Measurements from ENCODE around the gene PGM5. TPM values are rescaled to one million over a fixed set of nuclear protein-coding genes. Genes with fewer than 3 reads are reported as not detected.
A peak's percentile ranks its signal among the peaks of the same experiment; 100 is the strongest.
"Not testable (repeated sequence)": the region's sequence is repeated elsewhere in the genome, so short reads cannot be mapped to it uniquely, and the experiment has no call there.

Gene PGM5
- 7.6 TPM for polyA plus RNA-seq (2013, experiment 1 of 2)
- 9.6 TPM for polyA plus RNA-seq (2013, experiment 2 of 2)

- H3K4me3 ChIP-seq (ENCODE audit: extremely low read depth, insufficient read depth, low read length, poor library complexity, severe bottlenecking) = peak within 1 kb of the TSS; percentile 41
- 6% methylated on average over 27 to 39 of the region's 58 CpGs for WGBS, 2 experiments (ENCODE audit: insufficient coverage in 2 of 2)
- not testable (repeated sequence) for H3K36me3 ChIP-seq (ENCODE audit: control insufficient read depth, insufficient read depth, low read length); H3K4me1 ChIP-seq (ENCODE audit: control insufficient read depth, insufficient read depth, low read length, poor library complexity, severe bottlenecking); H3K27ac ChIP-seq (ENCODE audit: low read depth, low read length, severe bottlenecking); H3K9me3 ChIP-seq (ENCODE audit: control insufficient read depth, low read length)
Observed at GRCh38 chr9:68356380-68357118, at the start of gene PGM5. Gene PGM5, plus strand, starts transcription at chr9:68356611. Its CDS starts 517 bp downstream, at chr9:68357128.

DNA sequence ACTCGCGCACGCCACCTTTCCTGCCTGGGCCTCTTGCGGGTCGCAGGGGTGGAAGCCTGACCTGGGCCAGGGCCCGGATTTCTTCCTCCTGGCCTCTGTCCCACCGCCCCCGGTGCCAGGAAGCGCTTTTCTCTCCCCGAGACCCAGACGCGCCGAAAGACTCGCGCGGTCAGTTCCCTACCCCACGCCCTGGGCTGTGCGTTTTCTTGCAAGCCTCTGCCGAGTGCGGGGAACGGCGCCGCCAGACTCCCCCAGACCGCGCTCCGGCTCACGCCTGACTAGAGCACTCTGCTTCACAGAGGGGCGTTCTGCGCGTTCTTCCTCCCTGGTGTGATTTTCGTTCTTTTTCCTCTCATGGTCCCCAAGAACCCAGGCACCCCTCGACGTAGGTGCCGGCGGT lies 49.3 kb upstream of the PGM5 start:
- H3K4me1 ChIP-seq (ENCODE audit: control insufficient read depth, insufficient read depth, low read length, poor library complexity, severe bottlenecking); H3K27ac ChIP-seq (ENCODE audit: low read depth, low read length, severe bottlenecking); H3K36me3 ChIP-seq (ENCODE audit: control insufficient read depth, insufficient read depth, low read length); H3K4me3 ChIP-seq (ENCODE audit: extremely low read depth, insufficient read depth, low read length, poor library complexity, severe bottlenecking); H3K9me3 ChIP-seq (ENCODE audit: control insufficient read depth, low read length): not testable (repeated sequence)
- WGBS, 2 experiments (ENCODE audit: insufficient coverage in 2 of 2) = 79% methylated on average over 8 of the region's 35 CpGs; no CpG with 5 or more reads in 1 of the 2 experiments

DNA sequence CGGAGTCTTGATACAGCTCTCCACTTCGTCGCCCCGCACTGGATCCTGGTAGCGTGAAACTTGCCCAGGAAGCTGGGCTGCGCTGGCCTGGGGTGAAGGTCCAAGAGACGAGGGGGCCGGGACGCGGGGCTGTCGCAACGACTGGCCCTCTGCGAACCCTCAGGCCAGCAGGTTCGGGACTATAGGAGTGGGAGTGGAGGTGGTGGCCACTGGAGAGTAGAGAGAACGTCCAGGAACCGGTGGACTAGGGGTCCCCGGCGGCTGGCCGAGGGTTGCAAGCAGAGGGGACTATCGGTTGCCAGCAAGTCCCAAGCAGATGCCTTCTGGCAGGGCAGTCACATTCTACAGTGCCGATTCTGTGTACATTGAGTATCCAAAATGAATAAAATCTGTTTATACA lies 48.8 kb upstream of the PGM5 start:
- not testable (repeated sequence) for H3K27ac ChIP-seq (ENCODE audit: low read depth, low read length, severe bottlenecking); H3K4me1 ChIP-seq (ENCODE audit: control insufficient read depth, insufficient read depth, low read length, poor library complexity, severe bottlenecking)
- WGBS, 2 experiments (ENCODE audit: insufficient coverage in 2 of 2) = 48 to 59% methylated on average over 5 to 10 of the region's 21 CpGs

GRCh38 chr9:68311208-68311607 lies 45.2 kb upstream of the PGM5 start:
- H3K4me1 ChIP-seq (ENCODE audit: control insufficient read depth, insufficient read depth, low read length, poor library complexity, severe bottlenecking); H3K4me3 ChIP-seq (ENCODE audit: extremely low read depth, insufficient read depth, low read length, poor library complexity, severe bottlenecking); H3K27ac ChIP-seq (ENCODE audit: low read depth, low read length, severe bottlenecking); H3K36me3 ChIP-seq (ENCODE audit: control insufficient read depth, insufficient read depth, low read length); H3K9me3 ChIP-seq (ENCODE audit: control insufficient read depth, low read length): not testable (repeated sequence)
- no CpG with 5 or more reads among the region's 5 CpGs for WGBS, 2 experiments (ENCODE audit: insufficient coverage in 2 of 2)

More for the DNA sequence above, 48.8 kb upstream of the PGM5 start:
- not testable (repeated sequence) for H3K36me3 ChIP-seq (ENCODE audit: control insufficient read depth, insufficient read depth, low read length); H3K4me3 ChIP-seq (ENCODE audit: extremely low read depth, insufficient read depth, low read length, poor library complexity, severe bottlenecking); H3K9me3 ChIP-seq (ENCODE audit: control insufficient read depth, low read length)

GRCh38 chr9:68318209-68318608 lies 38.2 kb upstream of the PGM5 start:
- not testable (repeated sequence) for H3K36me3 ChIP-seq (ENCODE audit: control insufficient read depth, insufficient read depth, low read length); H3K4me1 ChIP-seq (ENCODE audit: control insufficient read depth, insufficient read depth, low read length, poor library complexity, severe bottlenecking); H3K4me3 ChIP-seq (ENCODE audit: extremely low read depth, insufficient read depth, low read length, poor library complexity, severe bottlenecking); H3K9me3 ChIP-seq (ENCODE audit: control insufficient read depth, low read length); H3K27ac ChIP-seq (ENCODE audit: low read depth, low read length, severe bottlenecking)
- WGBS, 2 experiments (ENCODE audit: insufficient coverage in 2 of 2) = 59 to 76% methylated on average over 3 to 4 of the region's 10 CpGs

GRCh38 chr9:68323749-68324148 lies 32.7 kb upstream of the PGM5 start:
- H3K9me3 ChIP-seq (ENCODE audit: control insufficient read depth, low read length); H3K4me3 ChIP-seq (ENCODE audit: extremely low read depth, insufficient read depth, low read length, poor library complexity, severe bottlenecking); H3K27ac ChIP-seq (ENCODE audit: low read depth, low read length, severe bottlenecking); H3K36me3 ChIP-seq (ENCODE audit: control insufficient read depth, insufficient read depth, low read length); H3K4me1 ChIP-seq (ENCODE audit: control insufficient read depth, insufficient read depth, low read length, poor library complexity, severe bottlenecking): not testable (repeated sequence)
- no CpG with 5 or more reads among the region's 24 CpGs for WGBS, 2 experiments (ENCODE audit: insufficient coverage in 2 of 2)

DNA sequence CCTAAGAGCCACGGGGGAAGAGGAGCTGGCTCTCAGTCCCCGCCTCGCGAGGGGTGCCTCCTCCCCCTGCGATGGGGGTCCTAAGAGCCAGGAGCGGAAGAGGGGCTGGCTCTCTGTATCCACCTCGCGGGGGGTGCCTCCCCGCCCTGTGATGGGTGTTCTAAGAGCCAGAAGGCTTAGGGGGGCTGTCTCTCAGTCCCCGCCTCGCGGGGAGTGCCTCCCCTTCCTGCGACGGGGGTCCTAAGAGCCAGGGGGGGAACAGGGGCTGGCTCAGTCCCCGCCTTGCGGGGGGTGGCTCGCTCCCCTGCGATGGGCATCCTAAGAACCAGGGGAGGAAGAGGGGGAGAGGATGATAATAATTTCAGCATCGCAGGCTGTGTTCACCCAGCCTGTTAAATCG lies 31.9 kb upstream of the PGM5 start:
- not testable (repeated sequence) for H3K4me1 ChIP-seq (ENCODE audit: control insufficient read depth, insufficient read depth, low read length, poor library complexity, severe bottlenecking); H3K36me3 ChIP-seq (ENCODE audit: control insufficient read depth, insufficient read depth, low read length); H3K27ac ChIP-seq (ENCODE audit: low read depth, low read length, severe bottlenecking); H3K9me3 ChIP-seq (ENCODE audit: control insufficient read depth, low read length); H3K4me3 ChIP-seq (ENCODE audit: extremely low read depth, insufficient read depth, low read length, poor library complexity, severe bottlenecking)
- no CpG with 5 or more reads among the region's 20 CpGs for WGBS, 2 experiments (ENCODE audit: insufficient coverage in 2 of 2)

DNA sequence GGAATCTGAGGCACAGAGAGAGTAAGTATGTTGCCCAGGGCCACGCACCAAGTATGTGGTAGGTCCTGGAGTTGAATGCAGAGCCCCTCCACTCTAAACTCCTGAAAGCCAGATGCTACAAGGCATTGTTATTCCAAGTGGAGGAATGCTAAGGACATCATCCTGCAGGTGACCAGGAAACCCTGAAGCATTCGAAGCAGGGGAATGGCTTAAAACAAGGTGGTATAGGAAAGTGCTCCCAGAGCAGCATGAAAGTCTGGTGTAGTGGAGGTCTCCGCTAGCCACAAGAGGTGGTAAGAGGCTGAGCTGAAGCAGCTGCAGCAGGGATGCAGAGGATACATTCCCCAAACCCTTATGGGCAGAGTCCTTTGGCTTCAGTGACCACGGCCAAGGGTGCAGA lies 27.3 kb upstream of the PGM5 start:
- not testable (repeated sequence) for H3K27ac ChIP-seq (ENCODE audit: low read depth, low read length, severe bottlenecking); H3K9me3 ChIP-seq (ENCODE audit: control insufficient read depth, low read length); H3K4me3 ChIP-seq (ENCODE audit: extremely low read depth, insufficient read depth, low read length, poor library complexity, severe bottlenecking); H3K4me1 ChIP-seq (ENCODE audit: control insufficient read depth, insufficient read depth, low read length, poor library complexity, severe bottlenecking); H3K36me3 ChIP-seq (ENCODE audit: control insufficient read depth, insufficient read depth, low read length)
- WGBS, 2 experiments (ENCODE audit: insufficient coverage in 2 of 2) = 20 to 31% methylated on average over 1 of the region's 4 CpGs

GRCh38 chr9:68330531-68331173 lies 25.8 kb upstream of the PGM5 start:
- H3K9me3 ChIP-seq (ENCODE audit: control insufficient read depth, low read length); H3K4me1 ChIP-seq (ENCODE audit: control insufficient read depth, insufficient read depth, low read length, poor library complexity, severe bottlenecking); H3K36me3 ChIP-seq (ENCODE audit: control insufficient read depth, insufficient read depth, low read length); H3K4me3 ChIP-seq (ENCODE audit: extremely low read depth, insufficient read depth, low read length, poor library complexity, severe bottlenecking); H3K27ac ChIP-seq (ENCODE audit: low read depth, low read length, severe bottlenecking): not testable (repeated sequence)
- 87% methylated on average over 3 of the region's 11 CpGs; no CpG with 5 or more reads in 1 of the 2 experiments for WGBS, 2 experiments (ENCODE audit: insufficient coverage in 2 of 2)

DNA sequence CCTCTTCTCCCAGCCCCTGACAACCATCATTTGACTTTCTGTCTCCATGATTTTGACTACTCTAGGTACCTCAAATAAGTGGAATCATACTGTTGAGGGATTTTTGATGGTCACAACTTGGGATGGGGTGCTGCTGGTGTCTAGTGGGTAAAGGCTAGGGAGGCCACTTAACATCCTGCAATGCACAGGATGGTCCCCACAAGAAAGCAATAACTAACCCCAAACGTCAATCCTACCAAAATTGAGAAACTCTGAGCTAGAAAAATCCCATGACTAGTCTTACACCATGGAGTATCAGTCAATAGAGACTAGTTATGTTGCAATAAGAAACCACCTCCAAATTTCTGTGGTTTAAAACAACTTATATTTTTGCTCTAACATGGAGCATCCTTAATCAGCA lies 24.3 kb upstream of the PGM5 start:
- not testable (repeated sequence) for H3K4me1 ChIP-seq (ENCODE audit: control insufficient read depth, insufficient read depth, low read length, poor library complexity, severe bottlenecking); H3K9me3 ChIP-seq (ENCODE audit: control insufficient read depth, low read length); H3K36me3 ChIP-seq (ENCODE audit: control insufficient read depth, insufficient read depth, low read length); H3K4me3 ChIP-seq (ENCODE audit: extremely low read depth, insufficient read depth, low read length, poor library complexity, severe bottlenecking); H3K27ac ChIP-seq (ENCODE audit: low read depth, low read length, severe bottlenecking)
- no CpG with 5 or more reads among the region's 1 CpG for WGBS, 2 experiments (ENCODE audit: insufficient coverage in 2 of 2)

GRCh38 chr9:68335935-68336334 lies 20.5 kb upstream of the PGM5 start:
- not testable (repeated sequence) for H3K36me3 ChIP-seq (ENCODE audit: control insufficient read depth, insufficient read depth, low read length); H3K4me3 ChIP-seq (ENCODE audit: extremely low read depth, insufficient read depth, low read length, poor library complexity, severe bottlenecking); H3K27ac ChIP-seq (ENCODE audit: low read depth, low read length, severe bottlenecking); H3K9me3 ChIP-seq (ENCODE audit: control insufficient read depth, low read length); H3K4me1 ChIP-seq (ENCODE audit: control insufficient read depth, insufficient read depth, low read length, poor library complexity, severe bottlenecking)
- no CpG with 5 or more reads among the region's 3 CpGs for WGBS, 2 experiments (ENCODE audit: insufficient coverage in 2 of 2)

All from mesodermal cell (in vitro differentiated cells).